Measurements from ENCODE around the gene HIVEP3. TPM values are rescaled to one million over a fixed set of nuclear protein-coding genes. Genes with fewer than 3 reads are reported as not detected.

The HIVEP3 gene
- total RNA-seq, 4 donors from 2014 or later: 6.1 to 10.1 (median 7.8) TPM

DNA sequence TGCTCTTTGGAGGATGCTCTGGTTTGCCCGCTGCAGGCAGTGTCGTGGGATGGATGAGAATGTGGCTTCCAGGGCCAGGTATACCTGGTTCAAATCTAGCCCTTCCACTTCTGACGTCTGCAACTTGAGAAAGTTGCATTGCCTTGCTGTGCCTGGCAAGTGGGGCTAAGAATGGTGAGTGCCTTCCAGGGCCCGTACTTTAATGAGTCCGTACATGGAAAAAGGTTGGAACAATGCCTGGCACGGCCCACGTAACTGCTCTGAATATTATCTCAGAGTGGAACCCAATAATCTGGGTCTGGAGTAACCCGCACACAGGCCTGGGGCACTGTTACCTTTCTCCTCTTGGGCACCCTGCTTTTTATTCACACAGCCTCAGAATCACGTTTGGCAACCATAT, 287.6 kb downstream of the HIVEP3 start:
- TF ChIP-seq, protein P1, sequence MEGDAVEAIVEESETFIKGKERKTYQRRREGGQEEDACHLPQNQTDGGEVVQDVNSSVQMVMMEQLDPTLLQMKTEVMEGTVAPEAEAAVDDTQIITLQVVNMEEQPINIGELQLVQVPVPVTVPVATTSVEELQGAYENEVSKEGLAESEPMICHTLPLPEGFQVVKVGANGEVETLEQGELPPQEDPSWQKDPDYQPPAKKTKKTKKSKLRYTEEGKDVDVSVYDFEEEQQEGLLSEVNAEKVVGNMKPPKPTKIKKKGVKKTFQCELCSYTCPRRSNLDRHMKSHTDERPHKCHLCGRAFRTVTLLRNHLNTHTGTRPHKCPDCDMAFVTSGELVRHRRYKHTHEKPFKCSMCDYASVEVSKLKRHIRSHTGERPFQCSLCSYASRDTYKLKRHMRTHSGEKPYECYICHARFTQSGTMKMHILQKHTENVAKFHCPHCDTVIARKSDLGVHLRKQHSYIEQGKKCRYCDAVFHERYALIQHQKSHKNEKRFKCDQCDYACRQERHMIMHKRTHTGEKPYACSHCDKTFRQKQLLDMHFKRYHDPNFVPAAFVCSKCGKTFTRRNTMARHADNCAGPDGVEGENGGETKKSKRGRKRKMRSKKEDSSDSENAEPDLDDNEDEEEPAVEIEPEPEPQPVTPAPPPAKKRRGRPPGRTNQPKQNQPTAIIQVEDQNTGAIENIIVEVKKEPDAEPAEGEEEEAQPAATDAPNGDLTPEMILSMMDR (IDR thresholded peaks at IDR 0.05): no peak
- no peak for ATAC-seq (ENCODE audit: low FRiP score)
- DNase-seq (ENCODE audit: low spot score): no peak

DNA sequence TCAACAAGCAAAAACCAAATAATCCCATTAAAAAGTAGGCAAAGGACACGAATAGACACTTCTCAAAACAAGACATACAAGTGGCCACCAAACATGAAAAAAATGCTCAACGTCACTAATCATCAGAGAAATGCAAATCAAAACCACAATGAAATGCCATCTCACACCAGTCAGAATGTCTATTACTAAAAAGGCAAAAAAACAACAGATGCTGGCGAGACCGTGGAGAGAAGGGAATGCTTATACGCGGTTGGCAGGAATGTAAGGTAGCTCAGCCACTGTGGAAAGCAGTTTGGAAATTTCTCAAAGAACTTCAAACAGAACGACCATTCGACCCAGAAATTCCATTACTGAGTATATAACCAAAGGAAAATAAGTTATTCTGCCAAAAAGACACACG, 289.2 kb downstream of the HIVEP3 start:
- ATAC-seq (ENCODE audit: low FRiP score): no peak
- no peak for DNase-seq (ENCODE audit: low spot score)
- TF ChIP-seq, protein P1 (IDR thresholded peaks at IDR 0.05): no peak

DNA sequence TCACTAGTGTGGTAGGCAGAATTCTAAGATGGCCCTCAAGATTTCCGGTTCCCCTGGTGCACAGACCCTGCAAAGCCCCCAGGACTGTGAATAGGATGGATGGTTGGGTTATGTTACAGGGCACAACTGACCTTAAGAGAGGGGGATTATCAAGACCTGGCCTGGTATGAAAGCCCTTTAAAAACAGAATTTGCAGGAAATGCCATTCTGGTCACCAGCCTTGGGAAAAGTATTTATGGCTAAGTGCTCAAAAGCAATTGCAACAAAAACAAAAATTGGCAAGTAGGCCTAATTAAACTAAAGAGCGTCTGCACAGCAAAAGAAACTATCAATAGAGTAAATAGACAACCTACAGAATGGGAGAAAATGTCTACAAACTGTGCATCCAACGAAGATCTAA, 289.6 kb downstream of the HIVEP3 start:
- TF ChIP-seq, protein P1 (IDR thresholded peaks at IDR 0.05): no peak
- no peak for DNase-seq (ENCODE audit: low spot score)
- ATAC-seq (ENCODE audit: low FRiP score): no peak

GRCh38 chr1:41627491-41628280, 291.0 kb downstream of the HIVEP3 start:
- no peak for DNase-seq (ENCODE audit: low spot score)
- ATAC-seq (ENCODE audit: low FRiP score): no peak
- TF ChIP-seq, protein P1 (IDR thresholded peaks at IDR 0.05): no peak

DNA sequence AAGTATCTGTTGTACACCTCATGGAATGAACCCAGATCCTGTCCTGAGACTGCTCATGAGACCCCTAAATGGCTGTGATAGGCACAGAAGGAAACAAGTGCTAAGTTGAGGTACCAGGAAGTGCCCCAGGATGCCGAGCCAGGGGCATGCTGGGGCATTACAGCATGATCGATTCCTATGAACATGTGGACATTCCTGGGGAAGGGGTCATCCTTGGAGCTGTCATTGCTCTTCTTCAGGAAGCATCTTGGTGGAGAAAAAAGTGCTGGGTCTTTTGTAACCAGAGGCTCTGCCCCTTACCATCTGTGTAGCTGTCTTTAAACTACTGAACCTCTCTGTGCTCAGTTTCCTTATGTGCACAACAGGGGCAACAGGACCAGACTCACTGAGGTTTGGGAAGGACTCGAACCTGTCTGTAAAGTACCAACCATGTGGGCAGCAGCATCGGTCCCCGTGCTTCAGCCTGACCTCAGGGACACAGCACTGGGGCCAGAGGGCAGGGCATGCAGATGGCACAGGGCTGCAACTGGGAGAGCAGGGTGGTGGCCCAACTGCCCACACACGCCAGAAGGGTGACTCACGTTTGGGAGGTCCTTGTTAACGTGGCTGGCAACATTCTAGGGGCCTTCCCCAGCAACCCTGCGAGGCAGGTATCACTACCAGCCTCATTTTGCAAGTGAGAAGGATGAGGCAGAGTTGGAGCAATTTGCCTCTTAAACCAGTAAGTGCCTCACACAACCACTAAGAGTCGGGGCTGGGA, 291.9 kb downstream of the HIVEP3 start:
- DNase-seq (ENCODE audit: low spot score) (no peak), ATAC-seq (ENCODE audit: low FRiP score) (peak; percentile 74)
- TF ChIP-seq, protein P1 (IDR thresholded peaks at IDR 0.05): no peak

- ATAC-seq (ENCODE audit: low FRiP score) (no peak), DNase-seq (ENCODE audit: low spot score) (no peak)
- TF ChIP-seq, protein P1 (IDR thresholded peaks at IDR 0.05): no peak
Observed at GRCh38 chr1:41626146-41626545, 292.6 kb downstream of the HIVEP3 start.

Data from omental fat pad (tissue), 4 donors.